HL-60 (cell line): ENCODE measurements around the gene MOK.

ENCODE experiments used
- CTCF ChIP-seq: IDR thresholded peaks from one replicate; pipeline ENCODE4 v1.5.1; 2011; ENCODE audit warnings: low read length, control low read depth, inconsistent platforms; ENCODE audit not compliant: insufficient read depth
- GABPA ChIP-seq: IDR thresholded peaks from 2 replicates; pipeline ENCODE4 v1.6.1; 2012; ENCODE audit warnings: low read depth
- POLR2AphosphoS5 ChIP-seq: IDR thresholded peaks from 2 replicates; pipeline ENCODE4 v1.6.1; 2012; ENCODE audit warnings: low read depth
- REST ChIP-seq: IDR thresholded peaks from 2 replicates; pipeline ENCODE4 v1.6.1; 2012; ENCODE audit warnings: low read depth; ENCODE audit not compliant: insufficient replicate concordance
- SPI1 ChIP-seq: IDR thresholded peaks from 2 replicates; pipeline ENCODE4 v1.6.1; 2012; ENCODE audit warnings: low read depth, mild to moderate bottlenecking, borderline replicate concordance

GRCh38 chr14:102217399-102217798 lies 87.6 kb downstream of the MOK start:
- TF ChIP-seq CTCF (no peak), REST (no peak), POLR2AphosphoS5 (no peak), SPI1 (no peak), GABPA (no peak)
